HCT116 (cell line): ENCODE data around the gene CSTPP1.

ENCODE experiments used
- ATF3 ChIP-seq: IDR thresholded peaks from 2 replicates; pipeline ENCODE4 v1.6.1; 2012
- CTCF ChIP-seq, 3 experiments: fragments of 200-600 bp in 1 of 3; sonication (generic) in 1 of 3; IDR thresholded peaks in 2 of 3; conservative IDR thresholded peaks in 1 of 3; 2 replicates each; pipeline ENCODE4 v1.5.1; 2012 to 2017; ENCODE audit warnings: low read depth in 2 of 3, low read length in 2 of 3, antibody characterized with exemption in 1 of 3, borderline replicate concordance in 1 of 3, control low read depth in 1 of 3, mild to moderate bottlenecking in 1 of 3, mixed read lengths in 1 of 3, mixed run types in 1 of 3, moderate library complexity in 1 of 3; ENCODE audit not compliant: insufficient read depth in 1 of 3
- EGR1 ChIP-seq: IDR thresholded peaks from 2 replicates; pipeline ENCODE4 v1.6.1; 2012; ENCODE audit warnings: low read depth
- EZH2 ChIP-seq: fragments of 200-600 bp; sonication (generic); IDR thresholded peaks from 2 replicates; pipeline ENCODE4 v1.6.1; 2017; ENCODE audit warnings: antibody characterized with exemption, mixed run types
- EZH2phosphoT487 ChIP-seq: fragments of 200-600 bp; IDR thresholded peaks from 2 replicates; pipeline ENCODE4 v1.6.1; 2018; ENCODE audit warnings: antibody characterized with exemption, borderline replicate concordance
- POLR2A ChIP-seq: IDR thresholded peaks from 2 replicates; pipeline ENCODE4 v1.7.0; 2011; ENCODE audit warnings: borderline replicate concordance; ENCODE audit not compliant: insufficient read depth, insufficient read length; ENCODE audit errors: extremely low read depth
- POLR2AphosphoS5 ChIP-seq: IDR thresholded peaks from 2 replicates; pipeline ENCODE4 v1.6.1; 2011; ENCODE audit warnings: mild to moderate bottlenecking, low read depth, low read length, moderate library complexity
- RAD21 ChIP-seq: IDR thresholded peaks from 2 replicates; pipeline ENCODE4 v1.6.1; 2012; ENCODE audit warnings: low read depth, mild to moderate bottlenecking
- SIN3A ChIP-seq: IDR thresholded peaks from 2 replicates; pipeline ENCODE4 v1.6.1; 2012; ENCODE audit warnings: low read depth
- ZNF274 ChIP-seq: fragments of 200-500 bp; sonication (Bioruptor generic); IDR thresholded peaks from 2 replicates; pipeline ENCODE4 v1.6.1; 2014; ENCODE audit warnings: mild to moderate bottlenecking, low read depth, low read length, inconsistent platforms

GRCh38 chr11:47021965-47022364 lies 85.4 kb downstream of the CSTPP1 start:
- TF ChIP-seq EZH2 (no peak), CTCF (IDR thresholded peaks at IDR 0.05 in 2 of 3, conservative IDR thresholded peaks at IDR 0.05 in 1 of 3; ENCODE audit: borderline replicate concordance in 1 of 3, insufficient read depth in 1 of 3, low read depth in 2 of 3, low read length in 2 of 3) (no peak), POLR2AphosphoS5 (no peak), EZH2phosphoT487 (no peak), POLR2A (no peak), SIN3A (no peak), EGR1 (no peak), RAD21 (no peak), ZNF274 (no peak), ATF3 (no peak)
